ENCODE data around the gene IDE. TPM values are rescaled to one million over a fixed set of nuclear protein-coding genes. Genes with fewer than 3 reads are reported as not detected.
"Not testable (repeated sequence)": the region's sequence is repeated elsewhere in the genome, so short reads cannot be mapped to it uniquely, and the experiment has no call there.

Gene IDE
- total RNA-seq (2014; rRNA removed; shearing (Covaris generic)), result 39.8 and 47.3 TPM in 2 replicates

- Histone ChIP-seq H3K27me3 (ENCODE audit: control insufficient read depth, insufficient read depth, low read length) (no peaks in the 10 kb centered on the region), H3K4me3 (ENCODE audit: insufficient read depth, low read depth, low read length) (peak within 1 kb of the TSS; percentile 91), H3K36me3 (replicated peaks; ENCODE audit: control insufficient read depth, insufficient read depth, low read length) (peaks cover 3% of the 10 kb centered on the region)
- peak; percentile 95 for DNase-seq
Measured at GRCh38 chr10:92573798-92574547, at the start of gene IDE. TSS of gene IDE (minus strand) at chr10:92574093. CDS start at chr10:92574019, 74 bp downstream.

- DNase-seq, result no peak
- H3K36me3 ChIP-seq (replicated peaks; ENCODE audit: control insufficient read depth, insufficient read depth, low read length), result peaks cover 22% of the 10 kb centered on the region
- no peaks in the 10 kb centered on the region for H3K27me3 ChIP-seq (ENCODE audit: control insufficient read depth, insufficient read depth, low read length)
- no peak overlapping the region for H3K4me3 ChIP-seq (ENCODE audit: insufficient read depth, low read depth, low read length)
Measured at GRCh38 chr10:92619368-92619767, 45.5 kb upstream of the IDE start.

GRCh38 chr10:92615515-92615914, 41.6 kb upstream of the IDE start:
- no peaks in the 10 kb centered on the region for H3K27me3 ChIP-seq (ENCODE audit: control insufficient read depth, insufficient read depth, low read length)
- no peak overlapping the region for H3K4me3 ChIP-seq (ENCODE audit: insufficient read depth, low read depth, low read length)
- H3K36me3 ChIP-seq (replicated peaks; ENCODE audit: control insufficient read depth, insufficient read depth, low read length), result peaks cover 15% of the 10 kb centered on the region
- no peak for DNase-seq

GRCh38 chr10:92604841-92605240, 30.9 kb upstream of the IDE start:
- Histone ChIP-seq H3K4me3 (ENCODE audit: insufficient read depth, low read depth, low read length) (no peak overlapping the region), H3K27me3 (ENCODE audit: control insufficient read depth, insufficient read depth, low read length) (no peaks in the 10 kb centered on the region), H3K36me3 (replicated peaks; ENCODE audit: control insufficient read depth, insufficient read depth, low read length) (peaks cover 7% of the 10 kb centered on the region)
- DNase-seq, result no peak

- H3K36me3 ChIP-seq (replicated peaks; ENCODE audit: control insufficient read depth, insufficient read depth, low read length), result no peaks in the 10 kb centered on the region
- DNase-seq, result no peak
- H3K27me3 ChIP-seq (ENCODE audit: control insufficient read depth, insufficient read depth, low read length), result no peaks in the 10 kb centered on the region
- H3K4me3 ChIP-seq (ENCODE audit: insufficient read depth, low read depth, low read length), result no peak overlapping the region
Measured at GRCh38 chr10:92598321-92598720, 24.4 kb upstream of the IDE start.

GRCh38 chr10:92595505-92595904, 21.6 kb upstream of the IDE start:
- no peaks in the 10 kb centered on the region for H3K27me3 ChIP-seq (ENCODE audit: control insufficient read depth, insufficient read depth, low read length)
- no peaks in the 10 kb centered on the region for H3K36me3 ChIP-seq (replicated peaks; ENCODE audit: control insufficient read depth, insufficient read depth, low read length)
- no peak overlapping the region for H3K4me3 ChIP-seq (ENCODE audit: insufficient read depth, low read depth, low read length)
- no peak for DNase-seq

- peak overlapping the region; percentile 92 for H3K4me3 ChIP-seq (ENCODE audit: insufficient read depth, low read depth, low read length)
- DNase-seq, result no peak
- H3K27me3 ChIP-seq (ENCODE audit: control insufficient read depth, insufficient read depth, low read length), result no peaks in the 10 kb centered on the region
- no peaks in the 10 kb centered on the region for H3K36me3 ChIP-seq (replicated peaks; ENCODE audit: control insufficient read depth, insufficient read depth, low read length)
Measured at GRCh38 chr10:92593619-92594588, 20.0 kb upstream of the IDE start.

GRCh38 chr10:92592761-92593618, 19.1 kb upstream of the IDE start, which contains the start of gene KIF11:
TSS of gene KIF11 (plus strand) at chr10:92593130. CDS start at chr10:92593376, 246 bp downstream.
- no peaks in the 10 kb centered on the region for H3K27me3 ChIP-seq (ENCODE audit: control insufficient read depth, insufficient read depth, low read length)

GRCh38 chr10:92591550-92592022, 17.7 kb upstream of the IDE start:
- Histone ChIP-seq H3K4me3 (ENCODE audit: insufficient read depth, low read depth, low read length) (peak overlapping the region; percentile 92), H3K36me3 (replicated peaks; ENCODE audit: control insufficient read depth, insufficient read depth, low read length) (no peaks in the 10 kb centered on the region), H3K27me3 (ENCODE audit: control insufficient read depth, insufficient read depth, low read length) (no peaks in the 10 kb centered on the region)
- peak; percentile 89 for DNase-seq

More at GRCh38 chr10:92592761-92593618, 19.1 kb upstream of the IDE start, which contains the start of gene KIF11:
- DNase-seq, result peak; percentile 91
- Histone ChIP-seq H3K36me3 (replicated peaks; ENCODE audit: control insufficient read depth, insufficient read depth, low read length) (no peaks in the 10 kb centered on the region), H3K4me3 (ENCODE audit: insufficient read depth, low read depth, low read length) (peak within 1 kb of the TSS; percentile 92)

- H3K36me3 ChIP-seq (replicated peaks; ENCODE audit: control insufficient read depth, insufficient read depth, low read length), result no peaks in the 10 kb centered on the region
- peak overlapping the region; percentile 35 for H3K4me3 ChIP-seq (ENCODE audit: insufficient read depth, low read depth, low read length)
- no peaks in the 10 kb centered on the region for H3K27me3 ChIP-seq (ENCODE audit: control insufficient read depth, insufficient read depth, low read length)
- DNase-seq, result peak; percentile 69
Measured at GRCh38 chr10:92590623-92591549, 17.0 kb upstream of the IDE start.

- DNase-seq; H3K36me3 ChIP-seq (replicated peaks; ENCODE audit: control insufficient read depth, insufficient read depth, low read length); H3K4me3 ChIP-seq (ENCODE audit: insufficient read depth, low read depth, low read length); H3K27me3 ChIP-seq (ENCODE audit: control insufficient read depth, insufficient read depth, low read length): not testable (repeated sequence)
Measured at GRCh38 chr10:92582347-92582746, 8.5 kb upstream of the IDE start.

- H3K4me3 ChIP-seq (ENCODE audit: insufficient read depth, low read depth, low read length), result no peak overlapping the region
- H3K36me3 ChIP-seq (replicated peaks; ENCODE audit: control insufficient read depth, insufficient read depth, low read length), result no peaks in the 10 kb centered on the region; the same call in 1 of the 2 replicates
- DNase-seq, result no peak
- H3K27me3 ChIP-seq (ENCODE audit: control insufficient read depth, insufficient read depth, low read length), result no peaks in the 10 kb centered on the region
Measured at GRCh38 chr10:92575961-92576360, 2.1 kb upstream of the IDE start.
